Naive thymus-derived CD4-positive, alpha-beta T cell (primary cell): Measurements from ENCODE around the gene JADE2. TPM values are rescaled to one million over a fixed set of nuclear protein-coding genes. Genes with fewer than 3 reads are reported as not detected.

Source experiments
- ATAC-seq: fragments of 150-1000 bp; cut with Tn5 transposase; 2 replicates; pipeline ENCODE4 v1.10.0; 2021; ENCODE audit warnings: mild to moderate bottlenecking, moderate library complexity
- CTCF ChIA-PET: fragments of 350-600 bp; sonication (Branson Sonifier 250); formaldehyde crosslinking; loops from one replicate; lab custom pipeline; 2021; ENCODE audit warnings: antibody characterized with exemption; lab: Charles Lee
- POLR2A ChIA-PET: fragments of 350-600 bp; sonication (Branson Sonifier 250); formaldehyde crosslinking; loops from one replicate; lab custom pipeline; 2021; ENCODE audit warnings: antibody characterized with exemption, inconsistent platforms; lab: Charles Lee
- DNase-seq, 9 donors: peaks; one replicate each; pipeline versions ENCODE4 v3.0.0 to v3.0.0-alpha.2; 2020 to 2022; ENCODE audit warnings: mixed read lengths in 1 of 9
- H3K27ac ChIP-seq: one replicate; pipeline ENCODE4 v1.7.0; 2013; ENCODE audit warnings: mild to moderate bottlenecking, low read depth, low read length, moderate library complexity
- H3K27me3 ChIP-seq, 2 donors: one replicate each; pipeline ENCODE4 v1.7.0; 2013; ENCODE audit warnings: low read length in 2 of 2, mild to moderate bottlenecking in 2 of 2, moderate library complexity in 2 of 2; ENCODE audit not compliant: control insufficient read depth in 2 of 2, insufficient read depth in 2 of 2
- H3K36me3 ChIP-seq, 3 experiments: 1 replicate in 2 of 3; 2 replicates in 1 of 3; pipeline ENCODE4 v1.7.0; 2013; ENCODE audit warnings: low read length in 3 of 3, mild to moderate bottlenecking in 3 of 3, moderate library complexity in 1 of 3; ENCODE audit not compliant: insufficient read depth in 3 of 3, control insufficient read depth in 2 of 3
- H3K4me1 ChIP-seq, 2 donors: one replicate each; pipeline ENCODE4 v1.7.0; 2013; ENCODE audit warnings: low read length in 2 of 2, mild to moderate bottlenecking in 2 of 2, moderate library complexity in 1 of 2; ENCODE audit not compliant: control insufficient read depth in 2 of 2, insufficient read depth in 2 of 2
- H3K4me3 ChIP-seq: 2 replicates; pipeline ENCODE4 v1.7.0; 2013; ENCODE audit warnings: mild to moderate bottlenecking, low read length
- H3K9me3 ChIP-seq, 3 experiments: 1 replicate in 2 of 3; 2 replicates in 1 of 3; pipeline ENCODE4 v1.7.0; 2013; ENCODE audit warnings: low read length in 3 of 3; ENCODE audit not compliant: control insufficient read depth in 2 of 3
- H3K27ac Mint-ChIP-seq, 9 donors: one replicate each; pipeline ENCODE4 v1.8.0; 2020 to 2022; ENCODE audit warnings: mixed read lengths in 9 of 9, mild to moderate bottlenecking in 8 of 9, moderate library complexity in 5 of 9, inconsistent platforms in 2 of 9
- H3K27me3 Mint-ChIP-seq, 5 donors: one replicate each; pipeline ENCODE4 v1.8.0; 2021 to 2022; ENCODE audit warnings: mixed read lengths in 5 of 5, mild to moderate bottlenecking in 1 of 5
- H3K36me3 Mint-ChIP-seq, 5 donors: one replicate each; pipeline ENCODE4 v1.8.0; 2020 to 2022; ENCODE audit warnings: mixed read lengths in 5 of 5, mild to moderate bottlenecking in 3 of 5, inconsistent platforms in 1 of 5
- H3K4me1 Mint-ChIP-seq, 7 donors: one replicate each; pipeline ENCODE4 v1.8.0; 2020 to 2022; ENCODE audit warnings: mixed read lengths in 7 of 7, mild to moderate bottlenecking in 3 of 7, inconsistent platforms in 1 of 7
- H3K4me3 Mint-ChIP-seq, 10 donors: one replicate each; pipeline ENCODE4 v1.8.0; 2020 to 2022; ENCODE audit warnings: mild to moderate bottlenecking in 10 of 10, mixed read lengths in 10 of 10, moderate library complexity in 6 of 10, inconsistent platforms in 2 of 10
- H3K9me3 Mint-ChIP-seq, 11 donors: one replicate each; pipeline ENCODE4 v1.8.0; 2020 to 2022; ENCODE audit warnings: mixed read lengths in 11 of 11, mild to moderate bottlenecking in 4 of 11, inconsistent platforms in 1 of 11, moderate library complexity in 1 of 11
- intact Hi-C, 2 donors: fragments of 100-400 bp; cut with micrococcal nuclease; formaldehyde crosslinking; loops; one replicate each; pipeline ENCODE4 v1.15.1; 2023
- polyA plus RNA-seq, 2 donors: library from polyadenylated mRNA; unstranded; fragments of 300-500 nt; fragmentation: Illumina TruSeq; gene quantifications; one replicate each; pipeline ENCODE4 v1.2.3, GENCODE V29; 2021
- total RNA-seq, 6 experiments: library from RNA in 5 of 6; stranded (reverse) in 5 of 6; gene quantifications; 1 replicate in 5 of 6; 2 replicates in 1 of 6; pipeline ENCODE4 v1.2.3 and lab custom pipeline; 2021 to 2026

The JADE2 gene
- total and polyA plus RNA-seq, 7 experiments from 2014 or later, result 29.8 to 271 (median 129) TPM

DNA sequence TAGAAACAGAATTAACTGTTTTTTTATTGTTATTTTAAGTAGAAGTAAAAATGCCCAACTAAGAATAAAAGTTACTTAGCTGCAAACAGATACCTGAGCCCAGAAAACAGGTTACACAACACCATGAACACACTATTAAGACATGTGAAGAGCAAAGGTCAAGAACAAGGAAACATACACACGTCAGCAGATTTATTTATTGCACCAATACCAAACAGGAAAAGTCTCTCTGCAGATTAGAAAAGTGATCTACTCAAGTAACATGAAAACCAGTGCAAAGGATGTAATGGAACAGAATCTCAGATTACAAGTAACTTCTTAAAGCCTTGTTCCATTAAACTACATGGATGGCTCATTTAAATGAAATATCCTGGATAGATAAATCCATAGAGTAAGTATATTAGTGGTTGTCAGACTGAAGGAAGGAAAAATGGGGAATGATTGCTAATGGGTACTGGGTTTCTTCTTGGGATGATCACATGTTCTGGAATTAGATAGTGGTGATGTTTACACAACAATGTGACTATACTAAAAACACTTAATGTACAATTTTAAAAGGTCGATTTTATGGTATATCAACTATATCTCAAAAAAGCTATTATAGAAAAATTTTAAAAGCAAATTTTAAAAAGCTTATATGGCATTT lies 101.0 kb downstream of the JADE2 start:
- intact Hi-C loops, result no loop called here

More for the DNA sequence above, 101.0 kb downstream of the JADE2 start:
- Histone ChIP-seq H3K36me3 (peaks cover 5 to 26% (median 6%) of the 10 kb centered on the region in 3 experiments), H3K27ac (no peak overlapping the region), H3K27me3 (no peaks in the 10 kb centered on the region), H3K4me1 (peaks cover 0 to 6% of the 10 kb centered on the region in 2 donors), H3K4me3 (no peak overlapping the region), H3K9me3 (no peaks in the 10 kb centered on the region)
- Mint-ChIP-seq H3K4me3 (peak overlapping the region in 2 of 10 donors; percentile 7 to 51), H3K4me1 (peaks cover 25 to 47% (median 37%) of the 10 kb centered on the region in 7 donors), H3K9me3 (no peaks in the 10 kb centered on the region), H3K27me3 (no peaks in the 10 kb centered on the region), H3K27ac (peak overlapping the region in 3 of 9 donors; percentile 1 to 8 (median 8)), H3K36me3 (peaks cover 0 to 23% (median 10%) of the 10 kb centered on the region in 5 donors)
- ATAC-seq, result no peak
- CTCF ChIA-PET, result interaction anchor here (0.6 to 0.7 kb wide), 3 partner anchors 14 to 1182 kb away, joined by 3 to 6 read pairs (median 4); no protein-coding TSS in a partner anchor
- POLR2A ChIA-PET, result no interaction called here
- DNase-seq, result no peak

Other genes starting within 250 kb of the JADE2 start
- 1 to 10 TPM in 3 of 5 experiments, under 1 TPM in 2; 0.27 to 1.9 (median 1.2) TPM for gene CDKL3, start 158.5 kb upstream of the JADE2 start, total RNA-seq
- 1 to 10 TPM in 1 of 2 donors, under 1 TPM in 1; 0.26 to 1.5 TPM for gene CDKL3, start 158.5 kb upstream of the JADE2 start, polyA plus RNA-seq
- gene UBE2B, start 154.1 kb upstream of the JADE2 start, total RNA-seq, result 100 to 1,000 TPM in 4 of 5 experiments, 10 to 100 TPM in 1; 91.4 to 141 (median 124) TPM
- gene UBE2B, start 154.1 kb upstream of the JADE2 start, polyA plus RNA-seq, result 100 to 1,000 TPM in 1 of 2 donors, 10 to 100 TPM in 1; 89.2 to 116 TPM
- 10 to 100 TPM; 11.5 to 20.8 (median 16.8) TPM for gene CDKN2AIPNL, start 113.8 kb upstream of the JADE2 start, total RNA-seq
- 10 to 100 TPM; 25.8 to 29.1 TPM for gene CDKN2AIPNL, start 113.8 kb upstream of the JADE2 start, polyA plus RNA-seq
- 10 to 100 TPM; 34.6 to 50.0 (median 40.9) TPM for gene SAR1B, start 107.2 kb downstream of the JADE2 start, total RNA-seq
- gene SAR1B, start 107.2 kb downstream of the JADE2 start, polyA plus RNA-seq, result 10 to 100 TPM; 30.2 to 35.4 TPM
- gene SEC24A, start 123.1 kb downstream of the JADE2 start, total RNA-seq, result 10 to 100 TPM; 13.6 to 30.9 (median 16.0) TPM
- gene SEC24A, start 123.1 kb downstream of the JADE2 start, polyA plus RNA-seq, result 1 to 10 TPM; 5.6 to 9.6 TPM
- gene CAMLG, start 212.9 kb downstream of the JADE2 start, total RNA-seq, result 10 to 100 TPM; 20.4 to 38.1 (median 31.8) TPM
- gene CAMLG, start 212.9 kb downstream of the JADE2 start, polyA plus RNA-seq, result 10 to 100 TPM; 34.2 to 40.0 TPM
- 10 to 100 TPM; 51.2 to 72.5 (median 64.2) TPM for gene DDX46, start 233.1 kb downstream of the JADE2 start, total RNA-seq
- 10 to 100 TPM; 18.0 to 23.7 TPM for gene DDX46, start 233.1 kb downstream of the JADE2 start, polyA plus RNA-seq